NCI-H2107 treated with DMSO at 0.1 percent for 48 hours (cell line): ENCODE measurements around the gene PITPNM2.

ENCODE experiments used
- DNase-seq: peaks from one replicate; lab custom pipeline; 2025; ENCODE audit not compliant: unreplicated experiment; lab: John Stamatoyannopoulos, UW

Gene PITPNM2

DNA sequence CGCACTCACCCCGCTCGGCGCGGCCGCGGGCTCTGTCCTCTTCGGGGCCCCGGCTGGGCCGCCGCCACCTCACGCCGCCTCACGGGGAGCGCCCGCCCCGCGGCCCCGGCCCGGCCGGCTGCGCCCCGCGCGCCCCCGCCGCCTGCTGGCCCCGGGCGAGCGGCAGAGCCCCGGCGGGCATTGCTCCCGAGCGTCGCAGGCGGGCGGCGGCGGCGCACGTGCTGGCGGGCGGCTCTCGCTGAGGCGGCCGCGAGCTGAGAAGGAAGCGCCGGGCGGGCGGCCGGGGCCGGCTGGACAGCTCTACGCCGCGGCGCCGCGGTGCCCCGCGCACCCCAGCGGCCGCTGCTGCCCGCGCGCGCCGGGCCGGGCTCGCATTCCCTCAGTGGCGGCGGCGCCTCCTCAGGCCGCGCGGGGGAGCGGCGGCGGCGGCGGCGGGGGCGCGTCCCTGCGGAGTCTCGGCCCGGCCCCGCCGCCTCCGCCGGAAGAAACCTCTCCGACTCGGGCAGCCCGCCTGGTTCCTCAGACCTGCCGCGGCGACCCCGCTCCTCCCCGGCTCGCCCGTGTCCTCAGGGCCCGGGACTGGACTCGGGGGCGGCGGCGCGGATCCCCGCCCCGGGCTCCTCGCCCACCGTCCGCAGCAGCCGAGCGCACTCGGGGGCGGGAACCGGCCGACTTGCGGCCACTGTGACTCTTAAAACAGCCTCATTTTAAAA lies at the start of gene PITPNM2:
Gene PITPNM2, minus strand, starts transcription at position 347 of the 713 bp plus-strand sequence. CDS start 116,500 bp downstream, outside the sequence.
- no peak for DNase-seq

DNA sequence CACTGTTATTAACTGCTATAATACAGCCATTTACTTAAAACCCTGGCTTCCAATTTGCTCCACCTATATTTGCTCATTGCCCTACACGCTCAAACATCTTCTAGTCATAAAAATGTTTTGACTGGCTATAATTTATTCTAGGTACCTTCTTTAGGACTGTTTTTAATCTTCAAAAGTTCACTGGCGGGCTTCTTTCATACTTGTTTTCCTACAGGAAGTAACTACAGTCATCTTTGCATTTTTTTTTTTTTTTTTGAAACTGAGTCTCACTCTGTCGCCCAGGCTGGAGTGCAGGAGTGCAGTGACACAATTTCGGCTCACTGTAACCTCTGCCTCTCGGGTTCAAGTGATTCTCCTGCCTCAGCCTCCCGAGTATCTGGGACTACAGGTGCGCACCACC lies 49.5 kb upstream of the PITPNM2 start:
- DNase-seq = no peak

DNA sequence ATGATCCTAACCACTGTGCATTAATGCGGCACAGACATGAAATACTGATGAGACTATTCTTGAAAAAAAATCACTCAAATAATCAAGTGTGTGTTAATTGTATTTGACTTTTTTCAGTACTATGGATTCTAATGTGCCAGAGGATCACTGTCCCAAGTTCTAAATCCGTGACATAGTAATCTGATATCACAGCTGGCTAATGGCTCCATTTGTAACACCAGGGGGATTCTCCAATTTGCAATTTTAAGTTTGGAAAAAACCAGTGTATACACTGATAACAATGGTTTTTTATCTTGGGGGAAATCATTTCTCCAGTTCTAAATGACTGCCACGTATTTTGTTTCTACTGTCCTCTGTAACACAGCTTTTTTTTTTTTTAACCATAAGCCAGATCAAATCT lies 49.0 kb upstream of the PITPNM2 start:
- DNase-seq = no peak

DNA sequence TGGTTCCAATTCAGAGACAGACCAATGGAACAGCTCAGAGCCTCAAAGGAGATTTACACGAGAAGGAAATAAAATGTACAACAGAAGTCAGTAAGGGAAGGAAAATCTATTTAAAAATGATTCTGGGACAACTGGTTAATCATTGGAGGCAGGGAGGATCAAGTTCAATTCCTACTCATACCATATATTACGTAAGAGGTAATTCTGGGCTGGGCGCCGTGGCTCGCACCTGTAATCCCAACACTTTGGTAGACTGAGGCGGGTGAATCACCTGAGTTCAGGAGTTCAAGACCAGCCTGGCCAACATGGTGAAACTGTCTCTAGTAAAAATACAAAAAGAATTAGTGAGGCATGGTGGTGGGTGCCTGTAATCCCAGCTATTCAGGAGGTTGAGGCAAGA lies 36.7 kb upstream of the PITPNM2 start:
- no peak for DNase-seq

DNA sequence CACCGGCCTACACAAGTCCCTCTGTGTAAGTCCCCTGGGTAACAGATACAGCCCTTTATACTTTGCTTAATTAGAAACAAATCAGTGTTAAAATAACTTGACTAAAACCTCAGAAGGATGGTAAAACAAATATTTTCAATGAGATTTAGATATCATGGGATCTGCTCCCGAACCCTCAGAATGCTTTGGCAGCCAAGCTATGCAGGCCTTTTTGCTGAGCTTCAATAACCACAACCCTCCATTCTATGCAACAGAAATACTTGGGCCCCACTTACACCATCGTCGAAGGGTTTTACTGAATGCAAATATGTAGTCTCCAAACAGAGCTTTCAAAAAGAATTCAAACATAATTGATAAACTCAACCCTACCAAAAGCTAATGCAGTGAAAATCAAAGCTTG lies 29.3 kb upstream of the PITPNM2 start:
- no peak for DNase-seq

DNA sequence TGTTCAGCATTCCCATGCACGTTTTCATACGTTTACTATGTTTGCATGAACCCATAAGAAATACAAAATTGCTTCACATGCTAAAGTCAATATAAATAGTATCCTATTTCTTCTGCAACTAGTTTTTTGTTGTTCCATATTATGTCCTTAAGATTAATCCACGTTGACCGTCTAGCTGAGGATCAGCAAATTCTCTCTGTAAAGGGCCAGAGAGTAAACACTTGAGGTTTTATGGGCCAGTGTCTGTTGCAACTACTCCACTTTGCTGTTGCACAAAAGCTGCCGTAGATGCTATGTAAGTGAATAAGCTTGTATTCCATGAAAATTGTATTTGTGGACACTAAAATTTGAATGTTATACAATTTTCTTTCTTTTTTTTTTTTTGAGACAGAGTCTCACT lies 21.1 kb upstream of the PITPNM2 start:
- no peak for DNase-seq

DNA sequence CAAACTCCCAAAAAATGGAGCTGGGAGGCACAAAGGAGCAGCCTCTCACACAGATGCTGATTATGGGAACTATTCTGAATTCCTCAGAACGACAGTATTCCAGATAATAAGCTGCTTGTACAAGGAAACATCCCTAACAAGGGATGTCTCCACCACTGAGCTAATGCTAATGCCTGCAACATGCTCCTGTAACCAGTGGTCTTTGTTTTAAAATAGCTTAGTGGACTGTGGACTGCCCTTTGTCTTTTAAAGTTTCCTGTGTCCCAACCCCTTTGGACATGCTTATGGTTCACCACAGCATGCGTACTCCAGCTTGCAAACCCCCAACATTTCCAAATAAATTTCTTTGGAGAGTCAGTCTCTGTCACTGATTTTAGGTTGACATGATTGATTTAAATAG lies 16.4 kb upstream of the PITPNM2 start:
- DNase-seq = no peak

DNA sequence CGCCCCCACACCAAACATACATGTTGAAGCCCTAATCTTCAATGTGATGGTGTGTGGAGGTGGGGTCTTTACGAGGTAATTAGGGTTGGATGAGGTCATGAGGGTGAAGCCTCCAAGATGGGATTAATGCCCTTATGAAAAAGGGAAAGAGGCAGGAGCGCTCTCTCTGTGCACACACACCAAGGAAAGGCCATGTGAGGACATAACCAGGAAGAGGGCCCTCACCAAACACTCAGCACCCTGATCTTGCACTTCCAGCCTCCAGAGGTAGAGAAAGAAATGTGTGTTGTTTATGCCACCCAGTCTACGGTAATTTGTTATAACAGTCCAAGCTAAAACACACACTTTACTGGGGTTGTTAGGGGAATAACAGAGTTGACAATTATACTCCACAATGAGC lies 14.6 kb upstream of the PITPNM2 start:
- no peak for DNase-seq

DNA sequence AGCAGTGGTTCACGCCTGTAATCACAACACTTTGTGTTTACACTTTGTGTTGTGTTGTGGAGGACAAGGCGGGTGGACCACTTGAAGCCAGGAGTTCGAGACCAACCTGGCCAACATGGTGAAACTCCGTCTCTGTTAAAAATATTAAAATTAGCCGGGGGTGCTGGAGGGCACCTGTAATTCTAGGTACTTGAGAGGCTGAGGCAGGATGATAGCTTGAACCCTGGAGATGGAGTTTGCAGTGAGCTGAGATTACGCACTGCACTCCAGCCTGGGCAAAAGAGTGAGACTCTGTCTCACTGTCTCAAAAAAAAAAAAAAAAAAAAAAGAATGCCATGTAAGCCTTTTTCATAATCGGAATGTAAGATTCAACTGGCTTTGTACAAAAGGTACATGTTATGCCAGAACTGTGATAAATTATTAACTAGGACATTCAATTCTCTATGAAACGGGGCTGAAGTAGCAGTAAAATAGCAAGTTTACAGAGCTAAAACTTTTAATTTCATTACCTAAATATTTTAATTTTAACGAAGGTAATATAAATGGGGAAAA lies 13.9 kb upstream of the PITPNM2 start:
- DNase-seq = no peak

DNA sequence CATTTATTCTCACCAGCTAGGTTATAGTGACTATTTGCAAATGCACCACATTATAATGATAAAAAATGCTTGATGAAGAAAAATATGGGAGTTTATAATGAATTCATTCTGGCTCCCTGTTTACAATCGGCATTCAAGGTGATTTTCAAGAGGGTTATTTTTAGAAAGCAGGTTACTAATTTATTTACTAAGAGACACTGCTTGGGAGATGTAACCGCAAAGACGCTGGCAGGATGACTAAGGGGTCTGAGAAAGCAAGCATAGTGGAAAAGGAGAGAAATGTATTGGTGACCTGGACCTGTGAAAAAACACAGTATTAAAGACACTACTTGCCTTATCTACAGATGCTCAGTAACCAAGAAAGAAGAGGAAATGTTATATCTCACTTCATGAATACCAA lies 13.3 kb upstream of the PITPNM2 start:
- no peak for DNase-seq

DNA sequence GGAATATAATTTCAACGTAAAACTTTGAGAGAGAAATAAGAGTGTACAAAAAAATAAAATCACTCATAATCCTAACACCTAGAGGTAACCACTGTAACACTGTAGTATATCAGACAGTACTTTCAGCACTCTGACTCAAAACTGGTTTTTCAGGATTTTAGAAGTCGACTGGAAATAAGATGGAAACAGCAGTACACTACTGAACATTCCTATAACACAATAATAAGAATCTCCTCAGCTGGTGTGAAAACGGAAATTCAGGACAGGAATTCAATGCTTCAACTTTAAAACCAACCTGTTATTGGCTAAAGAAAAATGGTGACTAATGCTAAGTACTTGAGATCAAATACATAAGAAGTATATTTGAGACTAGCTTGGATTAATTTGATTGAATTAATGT lies 12.3 kb upstream of the PITPNM2 start:
- DNase-seq = no peak

DNA sequence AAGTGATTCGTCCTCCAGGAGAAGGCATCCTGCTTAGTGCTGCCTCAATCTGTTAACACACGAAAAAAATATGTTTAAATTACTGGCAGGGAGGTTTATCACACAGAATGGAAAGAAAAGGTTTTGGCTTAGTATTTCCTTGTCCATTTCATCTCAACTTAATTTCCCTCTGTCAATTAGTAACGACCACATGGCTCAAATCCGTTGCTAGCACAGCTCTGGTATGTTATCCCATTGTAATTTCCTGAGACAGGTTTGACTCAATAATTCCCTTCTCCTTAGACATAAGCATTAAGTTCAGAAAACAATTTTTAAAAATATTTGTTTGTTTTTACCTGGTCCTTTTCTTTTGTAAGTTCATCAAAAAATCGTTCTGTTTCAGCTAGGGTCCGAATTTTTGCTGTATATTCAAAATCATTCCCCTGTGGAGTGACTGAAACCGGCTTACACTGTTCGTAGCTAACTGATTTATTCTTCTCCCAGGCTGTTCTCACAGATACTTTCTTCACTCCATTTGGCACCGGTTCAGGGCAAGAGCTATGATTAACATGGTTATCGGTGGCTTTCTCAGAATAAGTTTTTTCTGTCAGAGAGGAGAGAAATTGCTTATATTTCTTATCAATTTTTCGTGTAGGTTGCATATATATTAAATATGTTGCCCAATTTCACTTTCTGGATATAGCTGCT lies 10.1 kb upstream of the PITPNM2 start:
- DNase-seq = no peak

DNA sequence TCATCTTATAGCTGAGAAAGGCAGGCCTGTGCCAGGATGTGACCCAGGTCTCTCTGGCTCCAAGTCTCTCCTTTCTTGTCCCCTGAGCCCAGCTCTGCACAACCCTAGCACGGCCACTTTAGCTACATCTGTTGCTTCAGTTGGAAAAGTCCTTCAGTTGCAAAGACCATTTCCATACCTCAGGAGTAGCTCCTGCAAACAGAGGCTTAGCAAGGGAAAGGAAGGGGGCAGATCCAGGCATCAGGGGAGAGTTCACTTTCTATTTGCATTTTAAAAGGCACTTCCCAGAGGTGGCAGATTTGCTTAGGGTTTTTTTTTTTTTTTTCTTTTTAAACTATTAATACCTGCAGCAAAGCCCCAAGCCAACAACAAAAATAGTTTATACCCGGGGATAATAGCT lies 3.0 kb upstream of the PITPNM2 start:
- DNase-seq = no peak

DNA sequence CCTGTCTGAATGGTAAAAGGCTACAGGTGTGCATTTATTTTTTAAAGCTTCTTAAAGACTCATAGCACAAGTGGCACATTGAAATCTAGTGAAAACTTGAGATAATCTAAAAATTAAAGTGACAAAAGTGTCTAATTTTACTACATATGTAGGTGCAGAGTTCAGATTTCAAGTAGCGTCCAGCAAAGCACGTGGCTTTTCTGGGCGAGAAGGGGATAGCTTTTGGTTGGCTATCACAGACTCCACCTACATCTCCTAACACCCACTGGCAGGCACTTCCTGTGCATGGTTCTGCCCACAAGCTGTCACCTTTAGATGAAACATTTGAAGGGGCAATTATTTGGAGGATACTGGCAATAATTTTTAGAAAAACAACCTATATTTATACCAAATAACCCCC lies 1.9 kb upstream of the PITPNM2 start:
- no peak for DNase-seq

DNA sequence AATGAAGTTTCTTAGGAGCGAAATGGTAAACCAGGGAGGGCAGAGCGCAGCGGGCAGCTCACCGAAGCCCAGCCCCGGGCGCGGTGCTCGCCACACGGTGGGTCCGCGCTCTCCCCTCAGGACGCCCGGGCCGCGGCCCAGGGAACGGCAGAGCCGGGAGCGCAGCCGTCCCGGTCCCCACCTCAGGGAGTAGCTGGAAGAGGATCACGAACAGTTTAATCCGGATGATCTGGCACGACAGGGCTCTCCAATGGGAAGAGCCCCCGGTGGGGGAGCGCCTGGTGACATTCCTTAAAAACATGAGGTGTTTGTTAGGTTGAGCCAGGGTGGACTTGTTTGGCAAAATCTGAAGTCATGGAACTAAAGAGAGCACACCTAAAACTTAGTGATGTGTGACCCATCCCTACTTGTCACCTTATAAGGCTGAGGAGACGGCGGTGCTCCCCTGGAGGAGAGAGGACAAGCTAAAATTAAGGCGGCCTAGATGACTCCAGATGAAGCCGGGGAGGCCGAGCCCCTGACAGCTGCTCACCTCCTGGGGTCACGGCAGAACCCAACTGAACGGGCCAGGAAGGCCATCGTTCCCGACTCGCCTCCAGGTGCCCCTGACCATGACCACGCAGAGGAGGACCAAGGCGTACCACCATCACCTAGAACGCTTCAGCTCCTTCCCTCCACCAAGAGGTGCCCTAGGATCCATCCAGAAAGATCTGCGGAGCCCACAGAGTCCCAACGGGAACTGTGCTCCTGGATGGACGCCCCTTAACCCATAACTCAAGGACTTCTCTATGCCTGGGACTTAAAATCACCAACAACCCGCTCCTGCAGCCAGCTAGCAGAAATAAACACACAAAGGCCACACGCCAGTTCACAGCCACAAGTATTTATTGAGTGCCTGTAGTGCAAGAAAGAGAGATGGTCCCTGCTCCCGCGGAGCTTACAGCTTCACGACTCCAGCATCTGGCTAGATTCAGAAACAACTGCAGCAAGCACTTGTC lies 866 bp upstream of the PITPNM2 start:
- DNase-seq = no peak

DNA sequence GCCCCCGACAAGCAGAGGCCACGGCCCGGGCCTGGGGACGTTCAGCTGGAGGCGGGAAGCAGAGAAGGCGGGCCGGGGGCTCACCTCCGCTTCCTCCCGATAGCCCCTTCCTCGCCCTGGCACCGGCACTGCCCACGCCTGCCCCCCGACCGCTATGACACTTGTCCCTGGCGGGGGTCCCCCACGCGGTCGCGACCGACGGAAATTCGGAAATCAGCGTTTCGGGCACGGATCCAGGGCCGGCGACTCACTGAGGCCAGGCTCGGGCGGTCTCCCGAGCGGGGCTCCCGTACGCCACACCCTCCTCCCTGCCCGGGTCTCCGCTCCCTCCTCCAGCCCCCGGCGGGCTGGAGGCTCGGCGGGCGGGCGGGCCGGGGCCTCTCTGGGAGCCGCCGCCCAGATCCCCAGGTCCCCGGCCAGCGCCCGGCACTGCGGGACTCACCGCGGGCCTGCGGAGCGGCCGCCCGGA lies 581 bp downstream of the PITPNM2 start:
- DNase-seq = no peak

DNA sequence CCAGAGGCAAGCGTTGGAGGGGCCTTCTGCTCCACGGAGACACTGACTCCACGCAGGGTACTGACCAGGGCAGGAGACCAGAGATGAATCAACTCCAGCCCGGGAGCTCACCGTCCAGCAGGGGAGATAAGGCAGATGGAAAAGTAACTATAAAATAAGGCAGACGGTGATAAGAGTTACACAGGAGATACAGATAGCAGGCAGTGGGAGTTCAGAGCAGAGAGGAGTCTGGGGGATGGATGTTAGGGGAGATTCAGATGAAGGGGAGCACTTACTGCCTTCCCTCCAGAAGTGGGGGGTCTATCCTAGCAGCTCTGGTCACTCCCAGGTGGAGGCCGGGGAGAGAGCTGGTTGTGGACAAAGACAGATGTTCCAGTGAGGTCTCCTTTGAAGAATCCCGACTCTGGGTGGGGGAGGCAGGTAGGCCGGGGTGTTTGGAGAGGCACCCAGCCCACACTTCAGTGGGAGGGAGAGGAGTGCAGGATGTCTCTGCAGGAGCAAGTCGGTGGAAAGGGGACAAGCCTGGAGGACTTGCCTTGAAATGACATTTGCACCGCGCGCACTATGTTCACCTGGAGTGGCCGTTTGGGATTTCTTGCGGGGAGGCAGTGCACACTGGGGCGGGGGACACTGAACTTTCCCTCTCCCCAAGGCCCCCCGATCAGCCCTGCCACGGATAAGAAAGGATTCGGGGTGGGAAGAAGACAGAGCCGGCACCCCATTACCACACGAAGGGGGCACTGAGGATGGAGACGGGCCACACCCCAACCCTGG lies 1.2 kb downstream of the PITPNM2 start:
- no peak for DNase-seq

DNA sequence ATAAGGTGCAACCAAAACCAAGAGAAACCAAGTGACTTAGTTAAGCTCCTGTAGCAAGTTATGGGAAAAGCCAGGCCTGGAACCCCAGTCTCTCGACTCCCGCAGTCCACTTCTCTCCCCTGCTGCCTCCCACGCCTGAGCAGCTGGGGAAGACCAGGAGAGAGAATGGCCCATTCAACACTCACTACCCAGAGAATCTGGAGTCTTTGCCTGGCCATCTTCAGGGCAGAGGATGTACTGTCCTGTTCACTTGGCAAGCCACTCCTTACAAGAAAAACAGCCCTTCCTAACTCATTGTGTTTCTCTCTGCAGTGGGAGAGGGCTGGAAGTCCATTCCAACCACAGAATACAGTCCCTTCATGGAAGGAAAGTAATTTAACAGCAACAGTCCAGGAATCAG lies 1.8 kb downstream of the PITPNM2 start:
- DNase-seq = no peak

DNA sequence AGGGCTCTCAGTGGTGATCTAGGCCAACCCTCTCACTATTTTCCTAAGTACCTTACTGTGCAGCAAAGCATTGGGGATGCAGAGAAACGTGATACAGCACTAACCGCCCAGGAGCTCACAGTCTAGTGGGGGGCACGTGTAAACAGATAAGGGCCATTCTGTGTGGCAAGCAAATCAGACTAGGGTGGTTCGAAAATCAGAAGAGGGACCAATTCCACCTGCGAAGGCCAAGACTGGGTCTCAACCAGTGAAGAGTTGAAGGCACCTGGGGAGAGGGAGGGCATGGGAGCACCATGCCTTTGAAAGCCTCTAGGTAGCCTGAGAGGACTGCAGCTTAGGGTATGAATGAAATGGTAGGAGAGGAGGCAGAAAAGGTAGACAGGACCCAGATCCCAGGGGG lies 2.2 kb downstream of the PITPNM2 start:
- peak; percentile 91 for DNase-seq

DNA sequence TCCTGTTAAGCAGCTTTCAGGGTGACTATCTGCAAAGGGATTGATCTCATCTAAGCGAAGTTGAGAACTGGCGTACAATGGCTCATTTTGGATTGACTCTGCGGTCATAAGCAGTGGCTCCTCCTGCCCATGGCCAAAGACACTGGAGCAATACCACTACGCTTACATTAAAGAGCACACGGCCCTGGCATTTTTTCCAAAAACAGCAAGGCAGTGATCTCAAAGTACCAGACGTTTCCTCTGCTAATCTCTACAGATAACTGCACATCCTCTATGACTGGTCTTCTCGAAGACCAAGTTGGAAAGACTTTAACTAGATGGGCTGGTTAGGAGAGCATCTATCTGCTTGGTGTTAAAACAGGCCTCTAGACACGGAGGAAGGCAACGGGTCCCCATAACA lies 2.7 kb downstream of the PITPNM2 start:
- no peak for DNase-seq
